Stimulated activated CD4-positive, alpha-beta T cell treated with anti-CD3 and anti-CD28 coated beads, Interleukin-2, amount 100 ng/mL, for 48 hours (primary cell): Measurements from ENCODE around the gene CAPNS2.

Experiments
- DNase-seq, 2 donors: peaks; one replicate each; pipeline ENCODE4 v3.0.0-alpha.2; 2020

Gene CAPNS2

DNA sequence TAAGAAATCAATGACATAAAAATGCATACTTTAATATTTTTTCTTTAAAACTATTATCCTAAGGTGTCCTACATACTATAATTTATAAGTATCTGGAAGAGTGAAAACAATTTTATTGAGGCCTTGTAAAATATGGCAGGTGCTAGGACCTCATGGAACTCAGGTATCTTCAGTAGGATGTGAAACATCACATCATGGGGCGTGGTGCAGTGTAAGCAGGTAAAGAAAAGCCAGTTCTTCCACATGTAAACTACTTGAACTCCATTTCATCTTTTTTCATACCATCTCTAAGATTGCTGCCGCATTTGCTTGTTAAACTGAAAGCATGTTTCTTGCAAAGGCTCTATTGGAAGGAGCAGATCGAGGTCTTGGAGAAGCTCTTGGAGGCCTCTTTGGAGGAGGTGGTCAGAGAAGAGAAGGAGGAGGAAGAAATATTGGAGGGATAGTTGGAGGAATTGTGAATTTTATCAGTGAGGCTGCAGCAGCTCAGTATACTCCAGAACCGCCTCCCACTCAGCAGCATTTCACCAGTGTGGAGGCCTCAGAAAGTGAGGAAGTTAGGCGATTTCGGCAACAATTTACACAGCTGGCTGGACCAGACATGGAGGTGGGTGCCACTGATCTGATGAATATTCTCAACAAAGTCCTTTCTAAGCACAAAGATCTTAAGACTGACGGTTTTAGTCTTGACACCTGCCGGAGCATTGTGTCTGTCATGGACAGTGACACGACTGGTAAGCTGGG lies at the start of gene CAPNS2:
CAPNS2 (plus strand) TSS at position 253 of the 744 bp plus-strand sequence; CDS start at position 326, 73 bp downstream.
- DNase-seq, result no peak

- no peak for DNase-seq
Measured at GRCh38 chr16:55521792-55522191, 44.7 kb upstream of the CAPNS2 start.

DNA sequence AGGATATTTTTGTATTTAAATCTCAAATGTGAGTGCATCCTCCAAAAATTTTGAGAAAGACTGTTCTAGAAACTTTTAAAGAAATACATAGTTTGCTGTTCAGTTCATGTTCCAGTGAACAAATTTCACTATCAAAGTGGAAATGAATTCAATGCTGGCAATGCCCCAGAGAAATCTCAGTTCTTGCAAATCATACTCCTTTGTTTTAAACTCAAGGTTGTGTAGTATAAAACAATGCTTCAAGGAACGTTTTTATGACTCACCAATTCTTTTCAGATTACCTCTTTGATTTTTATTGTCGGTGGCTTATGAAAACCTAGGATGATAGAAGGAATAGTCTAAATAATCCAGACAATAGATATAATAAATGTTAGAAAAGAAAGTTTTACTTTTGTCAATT lies 40.0 kb upstream of the CAPNS2 start:
- no peak for DNase-seq

DNA sequence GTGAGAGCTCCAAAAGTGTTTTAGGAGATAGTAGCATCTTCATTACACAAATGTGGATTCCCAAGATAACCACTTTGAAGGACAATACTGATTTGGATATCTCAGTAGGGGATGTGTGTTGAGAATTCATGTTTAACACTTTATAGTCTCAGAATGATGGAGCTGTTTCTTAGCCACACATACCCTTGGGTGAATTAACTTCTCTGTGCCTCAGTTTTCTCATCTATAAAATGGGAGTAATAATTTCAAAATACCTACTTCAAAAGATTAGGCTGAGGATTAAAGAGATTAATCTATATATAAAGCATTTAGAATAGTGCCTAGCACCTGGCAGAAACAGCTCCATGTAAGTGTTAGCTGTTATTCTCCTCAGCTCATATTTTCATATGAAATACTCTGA lies 38.6 kb upstream of the CAPNS2 start:
- DNase-seq, result no peak

- no peak for DNase-seq
Measured at GRCh38 chr16:55529018-55529417, 37.5 kb upstream of the CAPNS2 start.

DNA sequence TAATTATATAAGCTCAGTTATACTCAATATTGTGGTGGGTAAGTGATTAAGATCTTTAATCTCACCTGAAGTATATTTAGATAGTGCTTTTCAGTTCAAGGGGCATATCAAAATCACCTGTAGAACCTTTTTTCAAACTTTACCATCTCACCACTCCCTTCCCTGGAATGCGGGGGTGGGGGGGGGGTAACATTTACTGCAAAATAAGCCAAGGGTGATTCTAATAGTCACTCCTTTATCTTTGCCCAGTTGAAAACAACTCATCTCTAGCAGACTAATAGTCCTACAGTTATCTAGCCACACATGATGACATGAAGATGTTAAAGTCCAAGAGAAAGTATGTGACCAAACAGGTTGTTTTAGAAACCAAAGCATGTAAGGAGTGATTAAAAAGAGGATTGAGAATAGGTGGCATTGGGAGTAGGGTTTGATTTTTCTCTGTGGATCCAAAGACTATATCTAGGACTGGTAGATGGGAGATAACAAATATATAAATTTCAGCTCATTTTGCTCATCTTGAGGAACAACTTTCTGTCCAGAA lies 36.1 kb upstream of the CAPNS2 start:
- DNase-seq, result no peak

DNA sequence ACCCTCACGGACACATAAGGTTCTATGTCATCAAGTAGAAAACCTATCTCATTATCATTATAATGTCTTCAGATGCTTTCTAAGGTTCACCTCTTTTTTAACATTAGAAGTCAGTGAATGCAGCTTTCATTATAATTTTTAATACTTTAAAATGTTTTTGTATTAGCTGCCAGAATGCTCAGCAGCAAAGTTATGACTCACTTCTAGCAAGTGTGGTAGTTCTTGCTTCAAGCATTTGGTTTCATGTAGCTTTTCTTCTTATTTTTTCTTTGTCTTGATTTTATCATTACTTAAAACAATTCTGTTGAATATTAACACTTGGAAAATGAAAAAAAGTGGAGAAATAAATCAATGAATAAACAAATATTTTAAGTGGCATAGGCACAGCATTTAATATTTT lies 34.3 kb upstream of the CAPNS2 start:
- no peak for DNase-seq

- no peak for DNase-seq
Measured at GRCh38 chr16:55534756-55535155, 31.7 kb upstream of the CAPNS2 start.

DNA sequence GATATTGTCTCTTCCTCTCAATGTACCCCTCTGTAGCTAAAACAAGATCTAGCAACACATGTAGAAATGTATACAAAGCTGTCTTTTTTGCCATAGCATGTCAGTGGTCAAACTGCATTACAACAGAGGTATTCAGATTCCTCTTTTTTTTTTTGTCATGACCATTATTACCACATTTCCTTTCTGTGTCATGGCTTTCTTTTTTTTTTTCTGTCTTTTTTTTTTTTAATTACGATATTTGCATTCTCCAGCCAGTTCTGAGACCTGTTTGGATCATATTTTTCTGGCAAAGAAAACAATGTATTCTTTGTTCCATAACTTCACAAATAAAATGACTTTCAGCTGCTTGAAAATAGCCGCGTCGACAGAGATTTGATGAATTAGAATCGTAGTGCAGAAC lies 27.4 kb upstream of the CAPNS2 start:
- no peak for DNase-seq

- no peak for DNase-seq
Measured at GRCh38 chr16:55539488-55539887, 27.0 kb upstream of the CAPNS2 start.

DNA sequence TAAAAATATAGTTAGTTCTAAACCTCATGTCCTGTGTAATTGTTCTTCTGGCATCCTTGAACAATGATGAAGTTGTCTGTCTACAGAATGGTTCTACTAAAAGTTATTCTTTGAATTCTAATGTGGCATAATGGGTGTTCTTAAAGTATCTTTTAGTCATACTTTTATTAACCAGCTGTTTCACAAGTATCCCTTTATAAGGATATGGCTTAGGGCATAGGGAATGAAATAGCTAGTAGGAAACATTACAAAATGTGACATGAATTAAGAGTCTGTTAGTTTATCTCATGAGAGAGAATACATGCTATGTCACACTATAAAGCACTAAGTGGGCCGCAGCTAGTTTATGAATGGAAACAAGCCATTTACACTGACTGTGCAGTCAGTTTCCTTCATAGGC lies 26.3 kb upstream of the CAPNS2 start:
- no peak for DNase-seq

- DNase-seq, result no peak
Measured at GRCh38 chr16:55542459-55543082, 23.9 kb upstream of the CAPNS2 start.

DNA sequence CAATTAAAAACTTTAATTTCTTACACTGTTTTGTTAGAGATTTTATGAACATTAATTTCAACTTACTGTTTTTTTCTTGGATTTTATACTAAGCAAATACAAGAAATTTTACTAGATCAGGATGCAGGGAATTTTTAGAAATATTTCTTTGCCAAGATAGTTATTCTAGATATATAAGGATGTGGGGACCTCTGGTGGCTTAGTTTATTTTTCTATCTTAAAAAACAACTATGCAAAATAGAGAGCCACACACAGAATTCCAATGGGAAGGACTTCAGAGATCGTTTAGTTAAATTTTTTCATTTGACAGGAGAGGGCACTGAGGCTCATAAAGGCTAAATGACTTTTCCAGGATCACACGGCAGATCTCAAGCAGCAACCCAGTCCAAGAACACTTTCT lies 23.0 kb upstream of the CAPNS2 start:
- DNase-seq, result no peak

- no peak for DNase-seq
Measured at GRCh38 chr16:55552621-55553020, 13.9 kb upstream of the CAPNS2 start.

DNA sequence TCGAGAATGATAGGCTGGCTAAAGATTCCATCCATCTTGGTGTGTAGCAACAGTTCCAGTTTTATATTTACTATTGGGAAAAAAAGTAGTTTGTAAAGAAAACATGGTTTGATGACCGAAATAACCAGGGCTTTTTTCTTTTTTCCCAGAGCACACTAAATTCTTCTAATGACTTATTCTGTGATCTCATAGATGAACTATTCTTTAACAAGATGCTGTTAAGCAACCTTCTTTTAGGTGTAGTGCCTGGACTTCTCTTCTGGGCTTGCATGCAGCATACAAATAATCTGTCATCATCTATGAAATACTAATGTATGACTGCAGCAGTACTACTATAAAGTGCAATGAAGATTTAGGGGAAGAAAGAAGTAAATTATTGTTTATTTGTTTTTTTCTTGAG lies 11.0 kb upstream of the CAPNS2 start:
- DNase-seq, result no peak

GRCh38 chr16:55557186-55557585 lies 9.3 kb upstream of the CAPNS2 start:
- DNase-seq, result no peak

GRCh38 chr16:55559233-55559632 lies 7.3 kb upstream of the CAPNS2 start:
- DNase-seq, result no peak

GRCh38 chr16:55559933-55560516 lies 6.5 kb upstream of the CAPNS2 start:
- DNase-seq, result no peak

GRCh38 chr16:55561319-55561848 lies 5.1 kb upstream of the CAPNS2 start:
- DNase-seq, result no peak

GRCh38 chr16:55562936-55563335 lies 3.5 kb upstream of the CAPNS2 start:
- no peak for DNase-seq

- DNase-seq, result no peak
Measured at GRCh38 chr16:55563797-55564196, 2.7 kb upstream of the CAPNS2 start.

- DNase-seq, result no peak
Measured at GRCh38 chr16:55565086-55565485, 1.4 kb upstream of the CAPNS2 start.

DNA sequence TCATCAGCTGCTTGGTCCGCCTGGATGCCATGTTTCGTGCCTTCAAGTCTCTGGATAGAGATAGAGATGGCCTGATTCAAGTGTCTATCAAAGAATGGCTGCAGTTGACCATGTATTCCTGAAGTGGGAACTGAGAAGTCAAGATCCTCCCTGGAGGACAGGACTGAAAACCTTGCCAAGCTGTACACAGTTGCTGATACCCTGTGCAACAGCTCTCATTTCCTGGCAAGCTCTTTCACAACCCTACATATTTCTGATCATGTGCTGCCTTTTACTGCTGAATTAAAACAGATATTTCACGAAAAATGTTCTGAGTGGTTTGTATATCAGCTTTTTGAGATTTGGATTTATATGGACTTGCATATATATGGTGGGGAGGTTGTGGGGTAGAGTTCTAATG lies 898 bp downstream of the CAPNS2 start:
- no peak for DNase-seq

DNA sequence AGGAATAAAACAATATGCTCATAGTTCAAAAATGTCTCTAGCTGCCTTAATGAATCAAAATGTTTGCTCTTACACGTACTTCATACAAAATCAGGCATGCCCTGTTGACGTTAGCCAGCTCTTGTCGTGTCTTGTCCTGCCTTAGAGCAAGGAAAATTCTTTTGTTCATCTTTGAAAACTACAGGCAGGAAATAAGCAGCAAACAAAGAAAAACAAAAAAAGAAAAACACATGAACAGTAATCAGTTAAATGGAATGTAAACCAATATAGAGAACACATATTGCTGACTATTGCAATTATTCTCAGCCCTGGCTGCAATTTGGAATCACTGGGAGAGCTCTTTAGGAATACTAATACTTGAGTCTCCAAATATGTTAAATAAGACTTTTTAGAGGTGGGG lies 1.7 kb downstream of the CAPNS2 start:
- DNase-seq, result no peak
